ENCODE measurements around the gene KRT37.

The KRT37 gene

GRCh38 chr17:41421617-41422016, 2.8 kb downstream of the KRT37 start:
- in situ Hi-C loops (cut with HindIII; ENCODE audit: low pct_ligation_motif_present, low sequenced_read_pairs): no loop called here
- TF ChIP-seq CTCF (IDR thresholded peaks at IDR 0.05; ENCODE audit: low read depth, low read length, missing control alignments): no peak
- H3K27me3 ChIP-seq (replicated peaks): no peaks in the 10 kb centered on the region
- H3K27ac ChIP-seq: no peak overlapping the region
- DNase-seq: no peak
- no peak overlapping the region for H3K4me3 ChIP-seq (ENCODE audit: low read depth, low read length)
- no peaks in the 10 kb centered on the region for H3K36me3 ChIP-seq (replicated peaks)

DNA sequence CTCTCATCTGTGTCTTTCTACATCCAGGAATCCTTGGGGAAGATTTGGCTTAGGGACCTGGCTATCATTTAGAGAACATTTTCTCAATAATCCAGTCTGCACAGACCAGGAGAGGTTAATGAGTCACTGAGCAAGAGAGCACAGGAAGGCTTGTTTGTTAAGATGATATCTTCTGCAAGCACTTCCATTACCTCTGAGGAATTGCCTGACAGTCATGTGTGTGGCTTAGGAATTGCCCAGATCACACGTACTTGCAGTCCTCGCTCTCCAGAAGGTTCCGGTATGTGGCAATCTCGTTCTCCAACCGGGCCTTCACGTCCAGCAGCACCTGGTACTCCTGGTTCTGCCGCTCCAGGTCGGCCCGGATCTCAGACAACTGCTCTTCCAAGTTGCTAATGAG, 3.3 kb downstream of the KRT37 start:
- in situ Hi-C loops (cut with HindIII; ENCODE audit: low pct_ligation_motif_present, low sequenced_read_pairs): no loop called here
- Histone ChIP-seq H3K27ac (no peak overlapping the region), H3K4me3 (ENCODE audit: low read depth, low read length) (no peak overlapping the region), H3K36me3 (replicated peaks) (no peaks in the 10 kb centered on the region), H3K27me3 (replicated peaks) (no peaks in the 10 kb centered on the region)
- TF ChIP-seq CTCF (IDR thresholded peaks at IDR 0.05; ENCODE audit: low read depth, low read length, missing control alignments): no peak
- DNase-seq: no peak

DNA sequence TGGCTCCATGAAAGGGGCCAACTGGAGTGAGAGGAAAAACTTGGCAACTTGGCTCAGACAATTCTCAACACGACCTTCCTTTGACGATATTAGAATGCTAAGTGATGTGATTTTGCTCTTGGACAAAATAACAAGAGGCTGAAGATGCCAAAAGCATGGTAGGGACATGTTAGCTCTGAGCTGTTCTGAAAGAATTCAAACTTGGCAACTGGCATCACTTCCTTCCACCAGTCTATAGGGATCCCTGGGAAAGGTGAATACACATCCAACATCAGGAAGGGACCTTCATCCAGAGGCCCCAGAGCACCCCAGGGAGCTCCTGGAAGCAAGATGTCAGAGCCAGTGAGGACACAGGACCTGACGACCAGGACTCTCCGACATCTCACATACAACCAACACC, 4.3 kb downstream of the KRT37 start:
- Histone ChIP-seq H3K27me3 (replicated peaks) (no peaks in the 10 kb centered on the region), H3K36me3 (replicated peaks) (no peaks in the 10 kb centered on the region), H3K27ac (no peak overlapping the region), H3K4me3 (ENCODE audit: low read depth, low read length) (no peak overlapping the region)
- in situ Hi-C loops (cut with HindIII; ENCODE audit: low pct_ligation_motif_present, low sequenced_read_pairs): no loop called here
- DNase-seq: no peak
- TF ChIP-seq CTCF (IDR thresholded peaks at IDR 0.05; ENCODE audit: low read depth, low read length, missing control alignments): no peak

DNA sequence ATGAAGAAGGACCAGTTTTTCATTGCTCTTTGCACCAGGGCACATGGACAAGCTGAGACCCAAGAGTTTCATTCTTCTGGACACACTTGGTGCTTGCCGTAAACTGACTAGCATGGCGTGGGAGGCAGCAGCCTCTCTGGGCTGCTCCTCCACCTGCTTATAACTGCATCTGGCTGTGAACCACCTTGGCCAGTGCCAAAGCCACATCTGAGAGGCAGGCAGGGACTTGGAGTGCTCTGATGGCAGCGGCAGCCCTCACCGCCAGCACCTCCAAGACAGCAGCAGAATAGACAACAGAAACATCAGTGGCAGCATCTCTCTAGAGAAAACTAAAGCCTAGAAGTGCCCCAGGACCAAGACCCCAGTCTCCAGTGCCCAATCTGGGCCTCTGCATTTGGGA, 4.7 kb downstream of the KRT37 start:
- H3K4me3 ChIP-seq (ENCODE audit: low read depth, low read length): no peak overlapping the region
- H3K27me3 ChIP-seq (replicated peaks): no peaks in the 10 kb centered on the region
- no peak for TF ChIP-seq CTCF (IDR thresholded peaks at IDR 0.05; ENCODE audit: low read depth, low read length, missing control alignments)
- no peaks in the 10 kb centered on the region for H3K36me3 ChIP-seq (replicated peaks)
- no peak for DNase-seq
- in situ Hi-C loops (cut with HindIII; ENCODE audit: low pct_ligation_motif_present, low sequenced_read_pairs): no loop called here
- no peak overlapping the region for H3K27ac ChIP-seq

GRCh38 chr17:41418116-41418860, 6.1 kb downstream of the KRT37 start:
- Histone ChIP-seq H3K36me3 (replicated peaks) (no peaks in the 10 kb centered on the region), H3K27me3 (replicated peaks) (no peaks in the 10 kb centered on the region), H3K27ac (no peak overlapping the region), H3K4me3 (ENCODE audit: low read depth, low read length) (no peak overlapping the region)
- in situ Hi-C loops (cut with HindIII; ENCODE audit: low pct_ligation_motif_present, low sequenced_read_pairs): no loop called here
- no peak for DNase-seq
- no peak for TF ChIP-seq CTCF (IDR thresholded peaks at IDR 0.05; ENCODE audit: low read depth, low read length, missing control alignments)

DNA sequence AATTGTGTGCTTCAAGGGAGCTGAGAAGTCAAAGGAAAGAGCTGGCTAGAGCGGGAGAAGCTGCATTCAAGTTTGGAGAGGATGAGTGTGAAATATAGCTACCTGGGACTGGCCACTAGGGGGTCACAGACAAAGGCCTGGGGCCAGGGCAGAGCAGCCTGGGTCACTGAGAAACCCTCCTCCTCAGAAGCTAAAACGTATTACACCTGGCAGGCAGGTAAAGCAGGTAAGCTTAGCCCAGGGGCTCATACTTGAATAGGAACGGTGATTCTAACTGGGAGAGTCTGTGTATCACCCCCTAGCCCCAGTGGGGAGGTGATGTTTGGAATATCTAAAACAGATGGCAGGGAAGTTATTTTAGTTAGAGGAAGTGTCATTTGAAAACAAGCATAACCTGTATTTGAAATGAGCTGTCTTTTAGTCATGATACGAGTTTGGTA, 6.8 kb downstream of the KRT37 start:
- Histone ChIP-seq H3K4me3 (ENCODE audit: low read depth, low read length) (no peak overlapping the region), H3K27ac (no peak overlapping the region), H3K36me3 (replicated peaks) (no peaks in the 10 kb centered on the region), H3K27me3 (replicated peaks) (no peaks in the 10 kb centered on the region)
- no peak for DNase-seq
- peak; percentile 59 for TF ChIP-seq CTCF (IDR thresholded peaks at IDR 0.05; ENCODE audit: low read depth, low read length, missing control alignments)
- in situ Hi-C loops (cut with HindIII; ENCODE audit: low pct_ligation_motif_present, low sequenced_read_pairs): no loop called here

All from brain microvascular endothelial cell (primary cell).